HL-60 (cell line): ENCODE data around the gene FSTL4.

Source experiments
- DNase-seq, 2 experiments: peaks; one replicate each; pipeline ENCODE4 v3.0.0-alpha.2; 2010 to 2020; ENCODE audit warnings: low read depth in 1 of 2, low spot score in 1 of 2
- H3K27ac ChIP-seq: fragments of 250-450 bp; sonication (Bioruptor Pico); replicated peaks from 2 replicates; pipeline ENCODE4 v1.5.1; 2020; ENCODE audit warnings: mild to moderate bottlenecking, moderate library complexity
- H3K27me3 ChIP-seq: fragments of 250-450 bp; sonication (Bioruptor Pico); 2 replicates; pipeline ENCODE4 v1.5.1; 2021; ENCODE audit warnings: mild to moderate bottlenecking, moderate library complexity; ENCODE audit not compliant: insufficient read depth, poor library complexity, severe bottlenecking
- H3K4me3 ChIP-seq: replicated peaks from 2 replicates; pipeline ENCODE4 v1.5.1; 2011; ENCODE audit warnings: mild to moderate bottlenecking, control low read depth, low read length; ENCODE audit not compliant: insufficient read depth
- GABPA ChIP-seq: IDR thresholded peaks from 2 replicates; pipeline ENCODE4 v1.6.1; 2012; ENCODE audit warnings: low read depth
- POLR2AphosphoS5 ChIP-seq: IDR thresholded peaks from 2 replicates; pipeline ENCODE4 v1.6.1; 2012; ENCODE audit warnings: low read depth
- SPI1 ChIP-seq: IDR thresholded peaks from 2 replicates; pipeline ENCODE4 v1.6.1; 2012; ENCODE audit warnings: low read depth, mild to moderate bottlenecking, borderline replicate concordance
- TF ChIP-seq, protein P1 (sequence below): IDR thresholded peaks from 2 replicates; pipeline ENCODE4 v1.6.1; 2012; ENCODE audit warnings: low read depth; ENCODE audit not compliant: insufficient replicate concordance
- TF ChIP-seq, protein P2 (sequence below): IDR thresholded peaks from one replicate; pipeline ENCODE4 v1.5.1; 2011; ENCODE audit warnings: low read length, control low read depth, inconsistent platforms; ENCODE audit not compliant: insufficient read depth

Gene FSTL4

GRCh38 chr5:133423011-133423617 lies 189.2 kb downstream of the FSTL4 start:
- no peak for TF ChIP-seq SPI1
- H3K27me3 ChIP-seq = no peaks in the 10 kb centered on the region
- no peak for DNase-seq

DNA sequence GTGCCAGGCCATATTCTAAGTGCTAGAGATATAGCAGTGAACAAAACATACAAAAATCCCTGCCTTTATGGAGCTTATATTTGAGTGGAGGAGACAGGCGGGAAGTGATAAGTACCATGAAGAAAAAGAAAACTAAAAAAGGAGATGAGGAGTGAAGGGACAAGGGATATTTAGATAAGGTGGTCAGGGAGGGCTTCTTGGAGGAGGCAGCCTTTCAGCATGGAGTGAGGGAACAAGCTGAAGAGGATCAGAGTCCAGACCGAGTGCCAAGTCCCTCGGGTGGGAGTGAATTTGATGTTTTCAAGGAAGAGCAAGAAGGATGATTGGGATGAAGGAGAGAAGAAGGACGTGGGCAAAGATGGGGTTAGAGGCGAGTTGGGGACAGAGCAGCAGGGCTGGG lies 190.5 kb downstream of the FSTL4 start:
- Histone ChIP-seq H3K4me3 (no peak overlapping the region), H3K27ac (no peak overlapping the region), H3K27me3 (no peaks in the 10 kb centered on the region)
- TF ChIP-seq POLR2AphosphoS5 = no peak
- DNase-seq = no peak

More at GRCh38 chr5:133423011-133423617, 189.2 kb downstream of the FSTL4 start:
- no peak overlapping the region for H3K27ac ChIP-seq
- no peak overlapping the region for H3K4me3 ChIP-seq

DNA sequence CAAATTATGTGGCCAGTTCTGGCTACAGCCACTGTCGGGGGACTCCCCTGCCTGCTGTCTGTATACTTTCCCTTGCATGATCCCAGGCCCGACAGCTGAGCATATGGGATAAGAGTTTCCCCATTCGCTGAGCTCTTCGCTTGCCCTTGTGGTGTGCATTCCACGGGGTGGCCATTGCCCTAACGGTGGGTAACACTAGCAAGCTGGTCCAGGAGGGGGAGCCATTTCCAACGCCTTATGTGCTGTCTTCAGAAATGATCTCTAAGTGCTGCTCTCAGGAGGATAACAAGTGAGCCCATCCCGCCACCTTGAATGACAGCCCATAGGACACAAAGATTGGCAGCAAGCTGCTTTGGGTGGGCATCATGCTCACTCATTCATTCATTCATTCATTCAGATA lies 190.9 kb downstream of the FSTL4 start:
- DNase-seq = no peak
- TF ChIP-seq GABPA = no peak
- no peak for TF ChIP-seq POLR2AphosphoS5
- TF ChIP-seq SPI1 = no peak
- TF ChIP-seq, protein P1, sequence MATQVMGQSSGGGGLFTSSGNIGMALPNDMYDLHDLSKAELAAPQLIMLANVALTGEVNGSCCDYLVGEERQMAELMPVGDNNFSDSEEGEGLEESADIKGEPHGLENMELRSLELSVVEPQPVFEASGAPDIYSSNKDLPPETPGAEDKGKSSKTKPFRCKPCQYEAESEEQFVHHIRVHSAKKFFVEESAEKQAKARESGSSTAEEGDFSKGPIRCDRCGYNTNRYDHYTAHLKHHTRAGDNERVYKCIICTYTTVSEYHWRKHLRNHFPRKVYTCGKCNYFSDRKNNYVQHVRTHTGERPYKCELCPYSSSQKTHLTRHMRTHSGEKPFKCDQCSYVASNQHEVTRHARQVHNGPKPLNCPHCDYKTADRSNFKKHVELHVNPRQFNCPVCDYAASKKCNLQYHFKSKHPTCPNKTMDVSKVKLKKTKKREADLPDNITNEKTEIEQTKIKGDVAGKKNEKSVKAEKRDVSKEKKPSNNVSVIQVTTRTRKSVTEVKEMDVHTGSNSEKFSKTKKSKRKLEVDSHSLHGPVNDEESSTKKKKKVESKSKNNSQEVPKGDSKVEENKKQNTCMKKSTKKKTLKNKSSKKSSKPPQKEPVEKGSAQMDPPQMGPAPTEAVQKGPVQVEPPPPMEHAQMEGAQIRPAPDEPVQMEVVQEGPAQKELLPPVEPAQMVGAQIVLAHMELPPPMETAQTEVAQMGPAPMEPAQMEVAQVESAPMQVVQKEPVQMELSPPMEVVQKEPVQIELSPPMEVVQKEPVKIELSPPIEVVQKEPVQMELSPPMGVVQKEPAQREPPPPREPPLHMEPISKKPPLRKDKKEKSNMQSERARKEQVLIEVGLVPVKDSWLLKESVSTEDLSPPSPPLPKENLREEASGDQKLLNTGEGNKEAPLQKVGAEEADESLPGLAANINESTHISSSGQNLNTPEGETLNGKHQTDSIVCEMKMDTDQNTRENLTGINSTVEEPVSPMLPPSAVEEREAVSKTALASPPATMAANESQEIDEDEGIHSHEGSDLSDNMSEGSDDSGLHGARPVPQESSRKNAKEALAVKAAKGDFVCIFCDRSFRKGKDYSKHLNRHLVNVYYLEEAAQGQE = no peak
- TF ChIP-seq, protein P2, sequence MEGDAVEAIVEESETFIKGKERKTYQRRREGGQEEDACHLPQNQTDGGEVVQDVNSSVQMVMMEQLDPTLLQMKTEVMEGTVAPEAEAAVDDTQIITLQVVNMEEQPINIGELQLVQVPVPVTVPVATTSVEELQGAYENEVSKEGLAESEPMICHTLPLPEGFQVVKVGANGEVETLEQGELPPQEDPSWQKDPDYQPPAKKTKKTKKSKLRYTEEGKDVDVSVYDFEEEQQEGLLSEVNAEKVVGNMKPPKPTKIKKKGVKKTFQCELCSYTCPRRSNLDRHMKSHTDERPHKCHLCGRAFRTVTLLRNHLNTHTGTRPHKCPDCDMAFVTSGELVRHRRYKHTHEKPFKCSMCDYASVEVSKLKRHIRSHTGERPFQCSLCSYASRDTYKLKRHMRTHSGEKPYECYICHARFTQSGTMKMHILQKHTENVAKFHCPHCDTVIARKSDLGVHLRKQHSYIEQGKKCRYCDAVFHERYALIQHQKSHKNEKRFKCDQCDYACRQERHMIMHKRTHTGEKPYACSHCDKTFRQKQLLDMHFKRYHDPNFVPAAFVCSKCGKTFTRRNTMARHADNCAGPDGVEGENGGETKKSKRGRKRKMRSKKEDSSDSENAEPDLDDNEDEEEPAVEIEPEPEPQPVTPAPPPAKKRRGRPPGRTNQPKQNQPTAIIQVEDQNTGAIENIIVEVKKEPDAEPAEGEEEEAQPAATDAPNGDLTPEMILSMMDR = no peak
- no peak overlapping the region for H3K4me3 ChIP-seq
- H3K27me3 ChIP-seq = no peaks in the 10 kb centered on the region
- H3K27ac ChIP-seq = no peak overlapping the region

DNA sequence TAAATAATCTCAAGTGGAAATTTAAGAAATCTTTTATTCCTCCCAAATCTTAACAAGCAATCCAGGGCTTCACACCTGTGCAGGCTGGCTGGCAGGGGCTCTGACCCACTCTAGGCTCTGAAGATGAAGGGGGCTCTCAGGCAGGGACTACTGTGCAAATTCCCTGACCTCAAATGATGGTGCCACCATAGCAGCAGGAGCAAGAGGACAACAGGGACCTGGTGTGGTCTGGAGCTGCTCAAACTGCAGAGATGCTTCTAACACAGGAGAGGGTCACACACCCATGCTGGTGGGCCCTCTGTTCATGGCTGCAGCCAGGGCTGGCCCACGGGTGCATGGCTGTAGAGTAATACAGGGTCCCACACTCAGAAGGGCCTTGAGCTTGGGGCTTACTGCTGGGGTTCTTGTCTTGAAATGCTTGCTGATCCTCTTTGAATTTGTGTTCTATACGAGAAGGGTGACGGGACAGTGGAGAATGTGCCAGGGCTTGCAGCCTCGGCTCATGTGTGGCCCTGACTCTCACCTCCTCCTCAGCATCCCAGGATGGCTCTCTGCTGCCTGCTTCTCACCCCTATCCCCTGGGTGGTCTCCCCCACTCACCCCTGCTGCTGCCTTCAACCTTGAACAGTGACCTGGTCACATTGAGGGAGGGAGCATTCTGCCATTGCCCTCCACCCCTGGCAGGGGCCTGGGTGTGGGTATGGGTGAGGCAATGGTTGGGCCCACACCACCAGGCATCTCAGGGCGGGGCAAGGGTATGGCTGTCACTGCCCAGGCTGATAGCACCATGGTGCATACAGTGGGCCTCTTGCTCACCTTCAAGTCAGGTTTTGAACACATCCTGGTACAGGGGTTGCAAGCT lies 191.7 kb downstream of the FSTL4 start:
- H3K27me3 ChIP-seq = no peaks in the 10 kb centered on the region
- DNase-seq = no peak
- H3K27ac ChIP-seq = no peak overlapping the region
- H3K4me3 ChIP-seq = no peak overlapping the region
- TF ChIP-seq, protein P1 = no peak
- TF ChIP-seq, protein P2 = no peak
- TF ChIP-seq SPI1 = no peak
- TF ChIP-seq GABPA = no peak
- no peak for TF ChIP-seq POLR2AphosphoS5
